WI38 (cell line): ENCODE measurements around the gene DACH1.

Experiments used
- H3K4me3 ChIP-seq: 2 replicates; pipeline ENCODE4 v1.5.1; 2011; ENCODE audit warnings: low read depth, mild to moderate bottlenecking, control low read depth, low read length
- CTCF ChIP-seq: IDR thresholded peaks from 2 replicates; pipeline ENCODE4 v1.5.1; 2012; ENCODE audit warnings: low read depth, mild to moderate bottlenecking, control low read depth, low read length

Gene DACH1

GRCh38 chr13:71477735-71478134 lies 389.3 kb downstream of the DACH1 start:
- H3K4me3 ChIP-seq, result no peak overlapping the region
- no peak for TF ChIP-seq CTCF

GRCh38 chr13:71474936-71475335 lies 392.1 kb downstream of the DACH1 start:
- no peak for TF ChIP-seq CTCF
- no peak overlapping the region for H3K4me3 ChIP-seq

GRCh38 chr13:71469626-71470025 lies 397.4 kb downstream of the DACH1 start:
- H3K4me3 ChIP-seq, result no peak overlapping the region
- TF ChIP-seq CTCF, result no peak

DNA sequence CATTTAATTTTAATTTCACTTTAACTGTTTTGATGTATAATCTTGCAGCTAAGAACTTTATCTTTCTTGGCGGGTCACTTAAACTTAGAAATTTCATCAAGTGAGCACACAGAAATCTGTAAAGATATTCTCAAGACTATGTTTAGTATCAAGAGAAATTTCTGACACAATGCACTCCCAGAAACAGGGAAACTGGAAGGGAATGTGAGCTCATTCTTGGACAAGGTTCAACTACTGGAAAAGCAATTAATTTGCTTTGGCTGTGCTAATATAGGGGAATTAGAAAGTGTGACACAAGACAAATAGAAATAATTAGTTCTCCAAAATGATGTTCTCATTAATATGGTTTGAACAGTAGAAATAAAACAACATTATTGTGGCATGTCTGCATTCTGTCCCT lies 402.3 kb downstream of the DACH1 start:
- TF ChIP-seq CTCF, result no peak
- H3K4me3 ChIP-seq, result no peak overlapping the region

GRCh38 chr13:71461892-71462291 lies 405.1 kb downstream of the DACH1 start:
- no peak for TF ChIP-seq CTCF
- no peak overlapping the region for H3K4me3 ChIP-seq

- TF ChIP-seq CTCF, result no peak
- H3K4me3 ChIP-seq, result no peak overlapping the region
Measured at GRCh38 chr13:71460211-71460610, 406.8 kb downstream of the DACH1 start.

DNA sequence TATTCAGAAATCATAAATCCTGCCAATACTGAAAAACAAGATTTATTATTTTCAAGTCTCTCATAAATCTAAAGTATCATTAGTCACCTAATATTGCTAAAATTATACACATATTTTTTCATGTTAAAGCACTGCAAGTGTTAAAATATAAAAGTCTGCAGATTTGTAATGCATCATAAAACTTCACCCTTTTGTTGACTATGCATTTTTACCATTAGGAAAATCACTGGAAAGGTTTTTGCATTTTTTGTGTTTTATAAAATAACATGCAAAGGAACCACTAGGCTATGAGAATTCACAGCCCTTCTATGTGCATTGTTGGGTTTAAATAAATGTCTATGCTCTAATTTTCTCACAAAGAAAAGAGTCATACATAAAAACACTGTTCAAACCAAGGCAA lies 407.3 kb downstream of the DACH1 start:
- TF ChIP-seq CTCF, result no peak
- no peak overlapping the region for H3K4me3 ChIP-seq
